Mesendoderm (in vitro differentiated cells): ENCODE data around the gene UBAP1.

Source experiments
- DNase-seq: peaks from one replicate; pipeline ENCODE4 v3.0.0; 2013
- H2AK5ac ChIP-seq: 2 replicates; pipeline ENCODE4 v1.6.1; 2013; ENCODE audit warnings: low read length, inconsistent platforms
- H2BK120ac ChIP-seq: 2 replicates; pipeline ENCODE4 v1.6.1; 2013; ENCODE audit warnings: low read depth, mild to moderate bottlenecking, low read length, moderate library complexity, mixed read lengths
- H2BK15ac ChIP-seq: replicated peaks from 2 replicates; pipeline ENCODE4 v1.6.1; 2013; ENCODE audit warnings: low read depth, mild to moderate bottlenecking, moderate library complexity
- H2BK5ac ChIP-seq: 2 replicates; pipeline ENCODE4 v1.6.1; 2013; ENCODE audit warnings: low read length, inconsistent platforms
- H3K18ac ChIP-seq: 2 replicates; pipeline ENCODE4 v1.6.1; 2013; ENCODE audit warnings: mild to moderate bottlenecking, low read length, mixed read lengths
- H3K23ac ChIP-seq: one replicate; pipeline ENCODE4 v1.6.1; 2013; ENCODE audit warnings: low read length
- H3K27ac ChIP-seq: 2 replicates; pipeline ENCODE4 v1.5.1; 2013; ENCODE audit warnings: low read depth, mild to moderate bottlenecking, inconsistent platforms, low read length, moderate library complexity
- H3K27me3 ChIP-seq: 2 replicates; pipeline ENCODE4 v1.6.1; 2013; ENCODE audit warnings: low read length, control low read depth, mild to moderate bottlenecking, inconsistent platforms; ENCODE audit not compliant: insufficient read depth, poor library complexity
- H3K36me3 ChIP-seq: 2 replicates; pipeline ENCODE4 v1.6.1; 2013; ENCODE audit warnings: low read length, inconsistent platforms; ENCODE audit not compliant: control insufficient read depth, insufficient read depth
- H3K4ac ChIP-seq: one replicate; pipeline ENCODE4 v1.6.1; 2013; ENCODE audit warnings: low read depth, mild to moderate bottlenecking, low read length, moderate library complexity
- H3K4me1 ChIP-seq: 2 replicates; pipeline ENCODE4 v1.6.1; 2013; ENCODE audit warnings: low read depth, low read length, inconsistent platforms; ENCODE audit not compliant: control insufficient read depth
- H3K4me2 ChIP-seq: 2 replicates; pipeline ENCODE4 v1.6.1; 2013; ENCODE audit warnings: low read length
- H3K4me3 ChIP-seq: 2 replicates; pipeline ENCODE4 v1.5.1; 2013; ENCODE audit warnings: mild to moderate bottlenecking, low read length
- H3K56ac ChIP-seq: one replicate; pipeline ENCODE4 v1.6.1; 2013; ENCODE audit warnings: low read length
- H3K79me1 ChIP-seq: 2 replicates; pipeline ENCODE4 v1.6.1; 2013; ENCODE audit warnings: low read length, inconsistent platforms
- H3K79me2 ChIP-seq: 2 replicates; pipeline ENCODE4 v1.6.1; 2013; ENCODE audit warnings: mild to moderate bottlenecking, low read length; ENCODE audit not compliant: control insufficient read depth, insufficient read depth
- H3K9ac ChIP-seq: 2 replicates; pipeline ENCODE4 v1.6.1; 2013; ENCODE audit warnings: low read length, inconsistent platforms
- H4K5ac ChIP-seq: one replicate; pipeline ENCODE4 v1.6.1; 2013; ENCODE audit warnings: low read length
- H4K8ac ChIP-seq: one replicate; pipeline ENCODE4 v1.6.1; 2013; ENCODE audit warnings: low read depth, mild to moderate bottlenecking, control low read depth, low read length, moderate library complexity
- whole genome bisulfite sequencing: extraction: QIAGEN DNeasy Blood & Tissue Kit; methylation state at CpG from one replicate; pipeline ENCODE4 v1.1.7; 2013; ENCODE audit warnings: low lambda C conversion rate, missing lambda C conversion rate; ENCODE audit not compliant: insufficient coverage; ENCODE audit errors: extremely low coverage; 5-methylcytosine and 5-hydroxymethylcytosine counted together

The UBAP1 gene

GRCh38 chr9:34200092-34200491 lies 21.2 kb downstream of the UBAP1 start:
- Histone ChIP-seq H3K56ac (no peak overlapping the region), H3K9ac (no peak overlapping the region), H3K4me2 (no peak overlapping the region), H3K4me3 (no peak overlapping the region), H3K27ac (no peak overlapping the region), H4K5ac (no peak overlapping the region), H2BK5ac (no peak overlapping the region), H3K36me3 (no peaks in the 10 kb centered on the region), H3K79me2 (peaks cover 12% of the 10 kb centered on the region), H3K4me1 (peaks cover 7% of the 10 kb centered on the region), H3K23ac (no peak overlapping the region), H3K4ac (no peak overlapping the region), H3K27me3 (no peaks in the 10 kb centered on the region), H2BK15ac (no peak overlapping the region), H4K8ac (no peak overlapping the region), H2BK120ac (no peak overlapping the region), H2AK5ac (no peak overlapping the region), H3K79me1 (peaks cover 10% of the 10 kb centered on the region), H3K18ac (no peak overlapping the region)
- 100% methylated on average over 1 of the region's 2 CpGs for whole genome bisulfite sequencing
- no peak for DNase-seq

GRCh38 chr9:34203275-34203991 lies 24.6 kb downstream of the UBAP1 start:
- no CpG with 5 or more reads among the region's 4 CpGs for WGBS

GRCh38 chr9:34203992-34204635 lies 25.3 kb downstream of the UBAP1 start:
- Histone ChIP-seq H2BK15ac (no peak overlapping the region), H3K79me2 (peaks cover 7% of the 10 kb centered on the region), H3K4me2 (no peak overlapping the region), H3K36me3 (no peaks in the 10 kb centered on the region), H3K18ac (no peak overlapping the region), H3K56ac (no peak overlapping the region), H3K4ac (no peak overlapping the region), H3K27ac (no peak overlapping the region), H2BK120ac (no peak overlapping the region), H3K27me3 (no peaks in the 10 kb centered on the region), H3K4me3 (no peak overlapping the region), H4K5ac (no peak overlapping the region), H3K23ac (no peak overlapping the region), H3K79me1 (peaks cover 5% of the 10 kb centered on the region), H3K4me1 (no peaks in the 10 kb centered on the region), H2BK5ac (no peak overlapping the region), H4K8ac (no peak overlapping the region), H2AK5ac (no peak overlapping the region), H3K9ac (no peak overlapping the region)
- WGBS, result no CpG with 5 or more reads among the region's 6 CpGs
- DNase-seq, result no peak

More at GRCh38 chr9:34203275-34203991, 24.6 kb downstream of the UBAP1 start:
- no peak overlapping the region for H3K27ac ChIP-seq
- no peak overlapping the region for H3K4ac ChIP-seq
- peaks cover 11% of the 10 kb centered on the region for H3K79me2 ChIP-seq
- no peak overlapping the region for H2BK120ac ChIP-seq
- H3K79me1 ChIP-seq, result peaks cover 7% of the 10 kb centered on the region
- H4K8ac ChIP-seq, result no peak overlapping the region
- H3K4me3 ChIP-seq, result no peak overlapping the region
- no peak overlapping the region for H4K5ac ChIP-seq
- no peak for DNase-seq
- H3K23ac ChIP-seq, result no peak overlapping the region
- H2AK5ac ChIP-seq, result no peak overlapping the region
- H3K36me3 ChIP-seq, result no peaks in the 10 kb centered on the region
- no peak overlapping the region for H3K4me2 ChIP-seq
- H2BK5ac ChIP-seq, result no peak overlapping the region
- H3K27me3 ChIP-seq, result no peaks in the 10 kb centered on the region
- no peak overlapping the region for H2BK15ac ChIP-seq
- H3K4me1 ChIP-seq, result peaks cover 3% of the 10 kb centered on the region
- no peak overlapping the region for H3K18ac ChIP-seq
- H3K56ac ChIP-seq, result no peak overlapping the region
- no peak overlapping the region for H3K9ac ChIP-seq

GRCh38 chr9:34205102-34205501 lies 26.3 kb downstream of the UBAP1 start:
- H3K79me2 ChIP-seq, result peaks cover 7% of the 10 kb centered on the region
- H3K36me3 ChIP-seq, result no peaks in the 10 kb centered on the region
- H3K23ac ChIP-seq, result no peak overlapping the region
- no peak overlapping the region for H2BK120ac ChIP-seq
- H3K4me1 ChIP-seq, result no peaks in the 10 kb centered on the region
- H4K5ac ChIP-seq, result no peak overlapping the region
- no peaks in the 10 kb centered on the region for H3K27me3 ChIP-seq
- H3K79me1 ChIP-seq, result peaks cover 7% of the 10 kb centered on the region
- H2BK5ac ChIP-seq, result no peak overlapping the region
- no peak overlapping the region for H3K9ac ChIP-seq
- no peak overlapping the region for H4K8ac ChIP-seq
- H3K56ac ChIP-seq, result no peak overlapping the region
- DNase-seq, result no peak
- H3K4ac ChIP-seq, result no peak overlapping the region
- H2AK5ac ChIP-seq, result no peak overlapping the region
- no peak overlapping the region for H3K4me3 ChIP-seq
- no peak overlapping the region for H3K18ac ChIP-seq
- no peak overlapping the region for H3K27ac ChIP-seq
- H3K4me2 ChIP-seq, result no peak overlapping the region
- no peak overlapping the region for H2BK15ac ChIP-seq

GRCh38 chr9:34206561-34206960 lies 27.7 kb downstream of the UBAP1 start:
- Histone ChIP-seq H3K56ac (no peak overlapping the region), H3K18ac (no peak overlapping the region), H2BK120ac (no peak overlapping the region), H3K23ac (no peak overlapping the region), H3K27me3 (no peaks in the 10 kb centered on the region), H3K4me3 (no peak overlapping the region), H3K4me2 (no peak overlapping the region), H3K79me2 (peaks cover 6% of the 10 kb centered on the region), H2BK5ac (no peak overlapping the region), H3K4me1 (no peaks in the 10 kb centered on the region), H4K8ac (no peak overlapping the region), H3K4ac (no peak overlapping the region), H2BK15ac (no peak overlapping the region), H3K36me3 (no peaks in the 10 kb centered on the region), H3K79me1 (peaks cover 6% of the 10 kb centered on the region), H3K27ac (no peak overlapping the region), H2AK5ac (no peak overlapping the region), H3K9ac (no peak overlapping the region), H4K5ac (no peak overlapping the region)
- WGBS, result no CpG with 5 or more reads among the region's 4 CpGs
- no peak for DNase-seq
